HG03442 (cell line): ENCODE results near the gene PLPP1.

ENCODE experiments used
- ATAC-seq: cut with Tn5 transposase; IDR thresholded peaks from one replicate; pipeline ENCODE4 v1.9.1; 2021; ENCODE audit warnings: mild to moderate bottlenecking, moderate library complexity; ENCODE audit not compliant: unreplicated experiment

Gene PLPP1

GRCh38 chr5:55451976-55452375, 82.8 kb downstream of the PLPP1 start:
- ATAC-seq, result no peak

GRCh38 chr5:55450050-55450765, 84.6 kb downstream of the PLPP1 start:
- no peak for ATAC-seq

- no peak for ATAC-seq
Measured at GRCh38 chr5:55446640-55447351, 88.0 kb downstream of the PLPP1 start.

GRCh38 chr5:55445791-55446190, 89.0 kb downstream of the PLPP1 start:
- no peak for ATAC-seq

GRCh38 chr5:55441954-55442353, 92.8 kb downstream of the PLPP1 start:
- no peak for ATAC-seq

GRCh38 chr5:55441107-55441771, 93.5 kb downstream of the PLPP1 start:
- ATAC-seq, result no peak

GRCh38 chr5:55440188-55440646, 94.5 kb downstream of the PLPP1 start:
- peak; percentile 72 for ATAC-seq

GRCh38 chr5:55438998-55439397, 95.8 kb downstream of the PLPP1 start:
- ATAC-seq, result no peak

- ATAC-seq, result no peak
Measured at GRCh38 chr5:55437859-55438206, 96.9 kb downstream of the PLPP1 start.

GRCh38 chr5:55437452-55437851, 97.3 kb downstream of the PLPP1 start:
- ATAC-seq, result no peak

- no peak for ATAC-seq
Measured at GRCh38 chr5:55432549-55432948, 102.2 kb downstream of the PLPP1 start.

- ATAC-seq, result no peak
Measured at GRCh38 chr5:55429613-55430253, 105.0 kb downstream of the PLPP1 start.

GRCh38 chr5:55429221-55429612, 105.5 kb downstream of the PLPP1 start:
- no peak for ATAC-seq

GRCh38 chr5:55427157-55427556, 107.6 kb downstream of the PLPP1 start:
- no peak for ATAC-seq

- ATAC-seq, result no peak
Measured at GRCh38 chr5:55426455-55426854, 108.3 kb downstream of the PLPP1 start.

- peak; percentile 96 for ATAC-seq
Measured at GRCh38 chr5:55421074-55421529, 113.7 kb downstream of the PLPP1 start.

- ATAC-seq, result no peak
Measured at GRCh38 chr5:55418994-55419968, 115.5 kb downstream of the PLPP1 start.

GRCh38 chr5:55416306-55416705, 118.5 kb downstream of the PLPP1 start:
- ATAC-seq, result no peak

GRCh38 chr5:55415071-55415470, 119.7 kb downstream of the PLPP1 start:
- no peak for ATAC-seq

GRCh38 chr5:55413644-55414043, 121.1 kb downstream of the PLPP1 start:
- ATAC-seq, result no peak
